Activated CD4-positive, alpha-beta T cell treated with anti-CD3 and anti-CD28 coated beads, Interleukin-2, amount 50 U/mL, for 16 hours (primary cell): ENCODE data around the gene SKI.

Experiments used
- DNase-seq: peaks from one replicate; pipeline ENCODE4 v3.0.0-alpha.2; 2020

SKI gene

DNA sequence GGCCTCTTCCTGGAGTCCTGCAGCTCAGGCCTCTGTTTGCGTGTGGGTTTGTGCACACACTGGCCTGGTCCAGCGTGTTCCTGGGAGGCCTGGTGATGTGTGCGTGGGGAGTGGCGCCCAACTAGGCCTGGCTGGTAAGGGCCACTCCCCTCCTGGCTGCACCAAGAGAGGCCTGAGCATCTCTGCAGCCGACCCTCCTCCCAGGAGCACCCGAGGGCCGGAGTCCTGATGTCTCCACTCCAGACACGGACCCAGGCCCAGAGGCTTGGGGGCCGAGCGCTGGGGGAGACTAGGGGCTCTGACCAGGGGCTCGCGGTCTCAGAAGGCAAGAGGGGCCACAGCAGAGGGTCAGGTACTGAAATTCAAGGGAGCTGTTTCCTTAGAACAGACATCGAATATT, 130.0 kb downstream of the SKI start:
- no peak for DNase-seq

DNA sequence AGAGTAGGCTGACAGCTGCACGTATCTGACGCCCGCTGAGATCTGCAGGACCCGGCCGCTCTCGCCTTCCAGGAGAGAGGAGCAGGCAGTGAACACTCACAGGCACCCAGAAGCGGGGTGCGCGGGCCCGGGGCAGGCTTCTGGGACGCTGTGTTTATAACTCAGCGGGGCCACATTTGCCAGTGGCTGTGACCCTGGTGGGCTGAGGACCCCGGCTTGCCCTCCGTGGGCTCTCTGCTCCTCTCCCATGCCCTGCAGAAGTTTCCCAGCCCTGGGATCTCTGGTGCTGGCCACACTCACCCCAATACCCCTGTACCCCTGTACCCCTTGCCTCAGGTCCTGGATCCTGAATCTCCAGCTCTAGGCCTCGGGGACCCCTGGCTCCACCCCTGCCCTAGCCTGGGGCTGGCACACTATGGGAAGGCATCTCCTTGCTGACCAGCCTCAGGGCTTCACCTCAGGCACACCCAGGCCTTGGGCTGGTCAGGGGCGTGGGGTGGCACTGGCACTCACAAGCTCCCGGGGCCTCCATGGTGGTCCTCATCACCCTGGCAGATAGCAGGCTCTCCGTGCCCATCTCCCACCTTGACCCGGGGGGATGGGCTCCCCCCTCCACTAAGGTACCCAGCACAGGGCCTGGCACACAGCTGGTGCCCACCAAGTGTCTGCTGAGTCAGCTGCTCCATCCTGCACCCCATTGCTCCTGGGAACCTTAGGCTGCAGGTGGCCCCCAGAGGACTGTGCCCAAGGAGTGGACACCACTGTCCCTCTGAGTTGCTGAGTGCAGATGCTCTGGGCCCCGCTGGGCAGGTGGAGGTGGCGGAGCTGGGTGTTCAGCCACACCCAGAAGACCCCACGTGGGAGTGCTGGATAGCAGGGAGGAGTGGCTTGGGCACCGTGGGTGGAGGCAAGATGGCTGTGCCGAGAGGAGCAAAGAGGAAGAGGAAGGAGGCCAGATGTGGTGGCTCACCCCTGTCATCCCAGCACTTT, 130.8 kb downstream of the SKI start:
- DNase-seq = no peak
